HepG2 (cell line): ENCODE results near the gene DENND5B. TPM values are rescaled to one million over a fixed set of nuclear protein-coding genes. Genes with fewer than 3 reads are reported as not detected.

Source experiments
- ATAC-seq: fragments of 200-7000 bp; cut with Tn5 transposase; 3 replicates; pipeline ENCODE4 v1.9.1; 2020; ENCODE audit warnings: mild to moderate bottlenecking, moderate library complexity
- BruUV-seq: library from RNA; stranded (reverse); fragments of 400-500 nt; replicated peaks from 2 replicates; lab custom pipeline; 2021; lab: Mats Ljungman, UMichigan
- CTCF ChIA-PET: fragments of 300-600 bp; formaldehyde crosslinking; extraction: SDS; loops from one replicate; lab custom pipeline; 2021; ENCODE audit warnings: low total read pairs, inconsistent platforms, low intra/inter-chr PET ratio; lab: Yijun Ruan, JAX
- POLR2A ChIA-PET: fragments of 350-600 bp; sonication (Branson Sonifier 250); formaldehyde crosslinking; loops from one replicate; lab custom pipeline; 2020; ENCODE audit warnings: antibody characterized with exemption, inconsistent platforms; lab: Yijun Ruan, JAX
- DNase-seq: peaks from one replicate; pipeline ENCODE4 v3.0.0-alpha.2; 2015; ENCODE audit warnings: low spot score
- FAIRE-seq: peaks from 3 replicates; lab custom pipeline; 2011; peaks lifted over from hg19 to GRCh38; lab: Jason Lieb, UNC
- H2AFZ ChIP-seq: one replicate; pipeline ENCODE4 v1.6.1; 2011; ENCODE audit warnings: low read length, inconsistent platforms
- H3K27ac ChIP-seq: fragments of 300-600 bp; 3 replicates; pipeline ENCODE4 v1.8.0; 2011; ENCODE audit warnings: mixed run types, mild to moderate bottlenecking, mixed read lengths, low read length, inconsistent platforms; ENCODE audit not compliant: insufficient read depth; ENCODE audit errors: extremely low read length
- H3K27me3 ChIP-seq, 2 experiments: fragments of 200-600 bp in 1 of 2; 2 replicates in 1 of 2; 3 replicates in 1 of 2; pipeline versions ENCODE4 v1.6.0 to v1.8.0; 2011; ENCODE audit warnings: low read length in 2 of 2, mild to moderate bottlenecking in 2 of 2, moderate library complexity in 2 of 2, inconsistent platforms in 1 of 2; ENCODE audit not compliant: insufficient read depth in 2 of 2, control insufficient read depth in 1 of 2
- H3K36me3 ChIP-seq, 2 experiments: fragments of 200-600 bp in 1 of 2; replicated peaks in 1 of 2; 2 replicates in 1 of 2; 3 replicates in 1 of 2; pipeline versions ENCODE4 v1.5.1 to v1.8.0; 2011; ENCODE audit warnings: low read length in 2 of 2, inconsistent platforms in 1 of 2; ENCODE audit not compliant: insufficient read depth in 2 of 2, control insufficient read depth in 1 of 2
- H3K4me1 ChIP-seq: 2 replicates; pipeline ENCODE4 v1.5.1; 2012; ENCODE audit warnings: low read length, inconsistent platforms; ENCODE audit not compliant: insufficient read depth
- H3K4me2 ChIP-seq: 2 replicates; pipeline ENCODE4 v1.6.0; 2011; ENCODE audit warnings: low read depth, low read length, inconsistent platforms
- H3K4me3 ChIP-seq, 3 experiments: fragments of 200-600 bp in 1 of 3; sonication (generic), shearing (Covaris generic) in 1 of 3; replicated peaks in 1 of 3; 2 replicates each; pipeline ENCODE4 v1.5.1; 2011 to 2016; ENCODE audit warnings: low read length in 3 of 3, inconsistent platforms in 2 of 3, low read depth in 2 of 3, mild to moderate bottlenecking in 2 of 3, control low read depth in 1 of 3, mixed read lengths in 1 of 3; ENCODE audit not compliant: insufficient read depth in 1 of 3
- H3K79me2 ChIP-seq: one replicate; pipeline ENCODE4 v1.6.1; 2011; ENCODE audit warnings: low read length, inconsistent platforms; ENCODE audit not compliant: insufficient read depth
- H3K9ac ChIP-seq: 2 replicates; pipeline ENCODE4 v1.6.0; 2011; ENCODE audit warnings: mild to moderate bottlenecking, low read depth, low read length, inconsistent platforms; ENCODE audit not compliant: insufficient read depth
- H3K9me3 ChIP-seq: 2 replicates; pipeline ENCODE4 v1.5.1; 2012; ENCODE audit warnings: mild to moderate bottlenecking, low read length
- H4K20me1 ChIP-seq: 2 replicates; pipeline ENCODE4 v1.6.0; 2011; ENCODE audit warnings: inconsistent platforms, mild to moderate bottlenecking, low read length, moderate library complexity; ENCODE audit not compliant: insufficient read depth
- FLYWCH1 ChIP-seq: sonication (generic); formaldehyde crosslinking; IDR thresholded peaks from 2 replicates; pipeline ENCODE4 v1.8.1; 2023; ENCODE audit warnings: mild to moderate bottlenecking, missing genetic modification reagents
- HNF4A ChIP-seq: sonication (generic); formaldehyde crosslinking; IDR thresholded peaks from 2 replicates; pipeline ENCODE4 v1.4.0; 2020; ENCODE audit warnings: missing genetic modification reagents
- JARID2 ChIP-seq: sonication (generic); formaldehyde crosslinking; IDR thresholded peaks from 2 replicates; pipeline ENCODE4 v1.8.1; 2023; ENCODE audit warnings: missing genetic modification reagents, inconsistent platforms; ENCODE audit not compliant: insufficient replicate concordance
- MAFK ChIP-seq, 2 experiments: IDR thresholded peaks in 1 of 2; conservative IDR thresholded peaks in 1 of 2; 2 replicates each; pipeline ENCODE4 v1.6.1; 2011; ENCODE audit warnings: improper control_type of control experiment in 2 of 2, low read length in 2 of 2
- NR2F2 ChIP-seq: IDR thresholded peaks from 2 replicates; pipeline ENCODE4 v1.6.1; 2012; ENCODE audit warnings: low read depth, inconsistent platforms, borderline replicate concordance
- SALL1 ChIP-seq: sonication (generic); formaldehyde crosslinking; IDR thresholded peaks from 2 replicates; pipeline ENCODE4 v1.8.0; 2022; ENCODE audit warnings: mild to moderate bottlenecking, missing genetic modification reagents
- TEAD3 ChIP-seq: optimal IDR thresholded peaks from 2 replicates; pipeline ENCODE3; 2016; ENCODE audit warnings: borderline replicate concordance
- TEF ChIP-seq: sonication (generic); formaldehyde crosslinking; IDR thresholded peaks from 2 replicates; pipeline ENCODE4 v1.5.0; 2020; ENCODE audit warnings: missing genetic modification reagents
- ZBTB33 ChIP-seq: sonication (generic); formaldehyde crosslinking; IDR thresholded peaks from 2 replicates; pipeline ENCODE4 v1.4.0; 2020; ENCODE audit warnings: missing genetic modification reagents
- ZNF18 ChIP-seq: sonication (generic); formaldehyde crosslinking; IDR thresholded peaks from 2 replicates; pipeline ENCODE4 v1.8.0; 2022; ENCODE audit warnings: mild to moderate bottlenecking, missing genetic modification reagents; ENCODE audit not compliant: insufficient replicate concordance
- ZNF354B ChIP-seq: sonication (generic); formaldehyde crosslinking; IDR thresholded peaks from 2 replicates; pipeline ENCODE4 v1.8.0; 2022; ENCODE audit warnings: mild to moderate bottlenecking, missing genetic modification reagents
- ZNF362 ChIP-seq: sonication (generic); formaldehyde crosslinking; IDR thresholded peaks from 2 replicates; pipeline ENCODE4 v1.4.0; 2020; ENCODE audit warnings: missing genetic modification reagents, mild to moderate bottlenecking, borderline replicate concordance
- ZNF574 ChIP-seq: sonication (generic); formaldehyde crosslinking; IDR thresholded peaks from 2 replicates; pipeline ENCODE4 v1.4.0; 2020; ENCODE audit warnings: missing genetic modification reagents
- ZNF576 ChIP-seq: sonication (generic); formaldehyde crosslinking; IDR thresholded peaks from 2 replicates; pipeline ENCODE4 v1.4.0; 2020; ENCODE audit warnings: mild to moderate bottlenecking, missing genetic modification reagents
- ZNF629 ChIP-seq: sonication (generic); formaldehyde crosslinking; conservative IDR thresholded peaks from 2 replicates; pipeline ENCODE4 v1.5.0; 2020; ENCODE audit warnings: missing genetic modification reagents
- WGBS: methylation state at CpG from one replicate; pipeline ENCODE4 v1.1.6; 2017; ENCODE audit warnings: low lambda C conversion rate; 5-methylcytosine and 5-hydroxymethylcytosine counted together
- in situ Hi-C: cut with HindIII; loops from 2 replicates; pipeline ENCODE4 v1.10.0; 2017; ENCODE audit warnings: low pct_unique_long_range_greater_than_20kb; ENCODE audit not compliant: extremely low pct_ligation_motif_present
- intact Hi-C: fragments of 100-400 bp; cut with micrococcal nuclease; formaldehyde crosslinking; loops from one replicate; pipeline ENCODE4 v1.10.0; 2022; ENCODE audit not compliant: unreplicated experiment
- polyA plus RNA-seq, 8 experiments: library from polyadenylated mRNA; depleted of rRNA in 3 of 8; stranded (reverse) in 7 of 8; unstranded in 1 of 8; fragments of >200 nt; fragmentation: Illumina TruSeq in 4 of 8; extraction: Trizol in 4 of 8; gene quantifications; 2 replicates each; pipeline versions ENCODE4 v1.2.1 to v1.2.3, GENCODE V29; 2011 to 2016; ENCODE audit warnings: low read depth in 4 of 8, missing spikeins in 1 of 8, mixed read lengths in 1 of 8; ENCODE audit not compliant: insufficient read depth in 1 of 8
- total RNA-seq, 5 experiments: library from RNA; depleted of rRNA; stranded (reverse); fragments of >200 nt; fragmentation: Illumina TruSeq; extraction: Trizol; gene quantifications; 2 replicates each; pipeline ENCODE4 v1.2.3, GENCODE V29; 2016; ENCODE audit warnings: low read depth in 1 of 5

DENND5B gene
- total and polyA plus RNA-seq, 2 of the 13 experiments (the other 11 are each of a cell fraction or from before 2014, with no cell fraction given), result 14.7 to 18.7 TPM

- no peak for TF ChIP-seq ZBTB33 (CRISPR knock-in tag)
- no peak for TF ChIP-seq ZNF354B
- no peak for TF ChIP-seq NR2F2
- TF ChIP-seq FLYWCH1 (CRISPR knock-in tag), result no peak
- TF ChIP-seq ZNF18 (CRISPR knock-in tag), result no peak
- TF ChIP-seq ZNF576 (CRISPR knock-in tag), result no peak
- TF ChIP-seq JARID2, result no peak
Observed at GRCh38 chr12:31622038-31622437, 31.1 kb upstream of the DENND5B start (continued).

GRCh38 chr12:31620311-31620710 is 29.4 kb upstream of the DENND5B start:
- H3K27ac ChIP-seq, result no peak overlapping the region
- 22% methylated on average over 2 of the region's 2 CpGs for WGBS
- peak; percentile 76 for DNase-seq
- TF ChIP-seq TEAD3 (CRISPR knock-in tag) (peak; percentile 23), ZNF574 (CRISPR knock-in tag) (peak; percentile 40; the same call in 1 of the 2 replicates), TEF (CRISPR knock-in tag) (no peak), ZNF629 (CRISPR knock-in tag) (peak; percentile 70), SALL1 (CRISPR knock-in tag) (peak; percentile 14; the same call in 1 of the 2 replicates), ZNF362 (CRISPR knock-in tag) (peak; percentile 49; the same call in 1 of the 2 replicates), HNF4A (CRISPR knock-in tag) (peak; percentile 70), MAFK (conservative IDR thresholded peaks at IDR 0.05 in 1 of 2, IDR thresholded peaks at IDR 0.05 in 1 of 2; ENCODE audit: low read length in 2 of 2) (peak; percentile 2 to 30; a peak in 1 of 4 replicates)

More at GRCh38 chr12:31620311-31620710, 29.4 kb upstream of the DENND5B start:
- CTCF ChIA-PET, result no interaction called here
- no peak overlapping the region for H3K4me2 ChIP-seq
- peaks cover 25% of the 10 kb centered on the region for H3K4me1 ChIP-seq
- no peaks in the 10 kb centered on the region for H3K79me2 ChIP-seq
- ATAC-seq, result peak; percentile 95
- peak; percentile 65 for FAIRE-seq
- POLR2A ChIA-PET, result no interaction called here
- H2AFZ ChIP-seq, result no peak overlapping the region
- intact Hi-C loops (no loop called here), in situ Hi-C loops (no loop called here)
- no peaks in the 10 kb centered on the region for H4K20me1 ChIP-seq
- no peaks in the 10 kb centered on the region for H3K9me3 ChIP-seq
- no peak overlapping the region for H3K9ac ChIP-seq
- H3K36me3 ChIP-seq, result no peaks in the 10 kb centered on the region
- H3K27me3 ChIP-seq, result no peaks in the 10 kb centered on the region; a peak in 1 of 5 replicates
- BruUV-seq, result no TSS peak
- H3K4me3 ChIP-seq, result no peak overlapping the region
